Measurements from ENCODE around the gene CUL3. TPM values are rescaled to one million over a fixed set of nuclear protein-coding genes. Genes with fewer than 3 reads are reported as not detected.
"Not testable (repeated sequence)": the region's sequence is repeated elsewhere in the genome, so short reads cannot be mapped to it uniquely, and the experiment has no call there.

The CUL3 gene
- total RNA-seq, 1 donor from 2014 or later = 94.8 TPM

- DNase-seq (ENCODE audit: low spot score in 2 of 2, unreplicated experiment in 2 of 2) = peak in 1 of 2 experiments; percentile 34
- H3K27ac Mint-ChIP-seq = peak overlapping the region; percentile 89
- H3K4me1 Mint-ChIP-seq = peaks cover 36% of the 10 kb centered on the region
- no peaks in the 10 kb centered on the region for H3K36me3 Mint-ChIP-seq
- H3K27me3 Mint-ChIP-seq (ENCODE audit: low read depth) = no peaks in the 10 kb centered on the region
- H3K4me3 Mint-ChIP-seq = peak overlapping the region; percentile 81
- no peaks in the 10 kb centered on the region for H3K9me3 Mint-ChIP-seq
- TF ChIP-seq, protein P1, sequence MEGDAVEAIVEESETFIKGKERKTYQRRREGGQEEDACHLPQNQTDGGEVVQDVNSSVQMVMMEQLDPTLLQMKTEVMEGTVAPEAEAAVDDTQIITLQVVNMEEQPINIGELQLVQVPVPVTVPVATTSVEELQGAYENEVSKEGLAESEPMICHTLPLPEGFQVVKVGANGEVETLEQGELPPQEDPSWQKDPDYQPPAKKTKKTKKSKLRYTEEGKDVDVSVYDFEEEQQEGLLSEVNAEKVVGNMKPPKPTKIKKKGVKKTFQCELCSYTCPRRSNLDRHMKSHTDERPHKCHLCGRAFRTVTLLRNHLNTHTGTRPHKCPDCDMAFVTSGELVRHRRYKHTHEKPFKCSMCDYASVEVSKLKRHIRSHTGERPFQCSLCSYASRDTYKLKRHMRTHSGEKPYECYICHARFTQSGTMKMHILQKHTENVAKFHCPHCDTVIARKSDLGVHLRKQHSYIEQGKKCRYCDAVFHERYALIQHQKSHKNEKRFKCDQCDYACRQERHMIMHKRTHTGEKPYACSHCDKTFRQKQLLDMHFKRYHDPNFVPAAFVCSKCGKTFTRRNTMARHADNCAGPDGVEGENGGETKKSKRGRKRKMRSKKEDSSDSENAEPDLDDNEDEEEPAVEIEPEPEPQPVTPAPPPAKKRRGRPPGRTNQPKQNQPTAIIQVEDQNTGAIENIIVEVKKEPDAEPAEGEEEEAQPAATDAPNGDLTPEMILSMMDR (IDR thresholded peaks at IDR 0.05; ENCODE audit: unreplicated experiment) = no peak
These were observed 365 bp downstream of the CUL3 start for GRCh38 chr2:224584785-224585210.

DNA sequence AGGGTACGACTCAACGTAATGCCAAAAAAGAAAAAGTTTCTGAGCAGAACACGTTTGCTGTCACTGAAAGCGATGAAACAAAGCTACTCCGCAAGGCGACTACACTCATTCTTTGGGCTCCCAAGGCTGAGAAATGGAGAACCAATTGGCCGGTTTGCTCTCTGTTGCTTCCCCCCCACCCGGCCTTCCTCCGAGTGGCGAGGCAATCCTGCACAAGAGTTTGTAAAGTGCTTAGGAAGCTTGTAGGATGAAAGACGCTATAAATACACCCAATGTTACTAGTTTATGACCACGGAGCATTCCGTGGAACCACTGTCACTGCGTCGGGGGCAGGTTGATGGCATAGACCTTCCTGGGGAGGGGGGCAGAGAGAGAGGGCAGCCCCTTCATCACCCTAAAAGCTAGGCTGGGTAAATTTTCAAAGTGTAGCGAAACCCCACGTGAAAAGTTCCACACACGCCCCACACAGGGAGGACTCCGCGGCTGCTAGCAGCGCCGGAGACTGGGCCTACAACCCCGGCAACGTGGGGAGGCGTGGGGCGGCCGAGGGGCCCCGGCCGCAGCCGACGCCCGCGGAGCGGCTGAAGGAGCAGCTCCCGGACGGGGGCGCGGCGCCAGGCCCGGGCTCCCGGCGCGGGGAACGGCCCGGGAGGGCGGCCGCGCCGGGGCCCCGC lies 915 bp downstream of the CUL3 start:
- Mint-ChIP-seq H3K36me3 (no peaks in the 10 kb centered on the region), H3K4me3 (peak overlapping the region; percentile 93), H3K4me1 (peaks cover 41% of the 10 kb centered on the region), H3K27me3 (ENCODE audit: low read depth) (no peaks in the 10 kb centered on the region), H3K9me3 (no peaks in the 10 kb centered on the region), H3K27ac (peak overlapping the region; percentile 94)
- TF ChIP-seq, protein P1 (IDR thresholded peaks at IDR 0.05; ENCODE audit: unreplicated experiment) = no peak
- peak in 1 of 2 experiments; percentile 51 for DNase-seq (ENCODE audit: low spot score in 2 of 2, unreplicated experiment in 2 of 2)

DNA sequence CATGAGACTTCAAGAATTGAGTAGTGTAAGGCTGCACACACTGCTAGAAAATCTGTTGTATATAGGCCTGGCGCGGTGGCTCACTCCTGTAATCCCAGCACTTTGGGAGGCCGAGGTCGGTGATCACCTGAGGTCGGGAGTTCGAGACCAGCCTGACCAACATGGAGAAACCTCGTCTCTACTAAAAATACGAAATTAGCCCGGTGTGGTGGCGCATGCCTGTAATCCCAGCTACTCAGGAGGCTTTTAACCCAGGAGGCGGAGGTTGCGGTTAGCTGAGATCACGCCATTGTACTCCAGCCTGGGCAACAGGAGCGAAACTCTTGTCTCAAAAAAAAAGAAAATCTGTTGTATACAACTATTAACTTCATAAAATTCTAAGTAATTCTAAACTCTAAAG lies 2.1 kb downstream of the CUL3 start:
- H3K36me3 Mint-ChIP-seq; H3K27me3 Mint-ChIP-seq (ENCODE audit: low read depth); DNase-seq (ENCODE audit: low spot score in 2 of 2, unreplicated experiment in 2 of 2); H3K9me3 Mint-ChIP-seq: not testable (repeated sequence)
- H3K27ac Mint-ChIP-seq = peak overlapping the region; percentile 94
- H3K4me3 Mint-ChIP-seq = peak overlapping the region; percentile 93
- H3K4me1 Mint-ChIP-seq = peaks cover 43% of the 10 kb centered on the region

- Mint-ChIP-seq H3K27me3 (ENCODE audit: low read depth) (no peaks in the 10 kb centered on the region), H3K36me3 (no peaks in the 10 kb centered on the region), H3K27ac (no peak overlapping the region), H3K4me3 (no peak overlapping the region), H3K4me1 (peaks cover 53% of the 10 kb centered on the region), H3K9me3 (no peaks in the 10 kb centered on the region)
- DNase-seq (ENCODE audit: low spot score in 2 of 2, unreplicated experiment in 2 of 2) = no peak
- TF ChIP-seq, protein P1 (IDR thresholded peaks at IDR 0.05; ENCODE audit: unreplicated experiment) = no peak
These were observed 4.9 kb downstream of the CUL3 start for GRCh38 chr2:224580248-224580647.

- no peak for DNase-seq (ENCODE audit: low spot score in 2 of 2, unreplicated experiment in 2 of 2)
- peak overlapping the region; percentile 10 for H3K27ac Mint-ChIP-seq
- no peak overlapping the region for H3K4me3 Mint-ChIP-seq
- H3K9me3 Mint-ChIP-seq = no peaks in the 10 kb centered on the region
- H3K27me3 Mint-ChIP-seq (ENCODE audit: low read depth) = no peaks in the 10 kb centered on the region
- H3K4me1 Mint-ChIP-seq = peaks cover 61% of the 10 kb centered on the region
- TF ChIP-seq, protein P1 (IDR thresholded peaks at IDR 0.05; ENCODE audit: unreplicated experiment) = no peak
- no peaks in the 10 kb centered on the region for H3K36me3 Mint-ChIP-seq
These were observed 5.8 kb downstream of the CUL3 start for GRCh38 chr2:224579411-224579810.

DNA sequence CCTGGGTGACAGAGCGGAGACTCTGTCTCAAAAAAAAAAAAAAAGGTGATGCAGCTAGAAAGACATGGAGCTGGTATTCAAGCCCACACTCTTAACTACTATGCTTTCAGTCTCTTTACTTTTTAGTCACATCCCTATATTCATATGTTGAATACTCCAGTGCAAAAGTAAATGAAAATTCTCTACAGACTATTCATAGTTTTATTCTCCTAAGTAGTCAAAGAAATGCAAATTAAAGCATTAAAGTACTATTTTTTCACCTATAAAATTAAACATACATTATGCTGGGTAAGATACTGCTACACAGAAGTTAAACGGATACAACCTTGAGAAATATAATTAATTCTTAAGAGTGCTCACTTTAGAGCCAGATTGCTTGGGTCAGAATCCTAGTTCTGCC lies 7.6 kb downstream of the CUL3 start:
- Mint-ChIP-seq H3K27me3 (ENCODE audit: low read depth) (no peaks in the 10 kb centered on the region), H3K9me3 (no peaks in the 10 kb centered on the region), H3K36me3 (no peaks in the 10 kb centered on the region), H3K27ac (no peak overlapping the region), H3K4me1 (peaks cover 56% of the 10 kb centered on the region), H3K4me3 (no peak overlapping the region)
- TF ChIP-seq, protein P1 (IDR thresholded peaks at IDR 0.05; ENCODE audit: unreplicated experiment) = no peak
- DNase-seq (ENCODE audit: low spot score in 2 of 2, unreplicated experiment in 2 of 2) = no peak

All from mesothelial cell of epicardium (in vitro differentiated cells).